Hepatocyte (in vitro differentiated cells): ENCODE data around the gene ERI2.

Source experiments
- EZH2 ChIP-seq: fragments of 200-600 bp; sonication (generic); IDR thresholded peaks from 2 replicates; pipeline ENCODE4 v1.6.1; 2016; ENCODE audit warnings: antibody characterized with exemption, mild to moderate bottlenecking, borderline replicate concordance
- EZH2phosphoT487 ChIP-seq: fragments of 200-600 bp; sonication (generic); IDR thresholded peaks from one replicate; pipeline ENCODE4 v1.6.1; 2018; ENCODE audit warnings: antibody characterized with exemption, mild to moderate bottlenecking, low read depth, moderate library complexity; ENCODE audit not compliant: unreplicated experiment, severe bottlenecking
- TF ChIP-seq, protein P1 (sequence below): fragments of 200-600 bp; sonication (generic); IDR thresholded peaks from 2 replicates; pipeline ENCODE4 v1.5.1; 2016; ENCODE audit warnings: antibody characterized with exemption, mild to moderate bottlenecking; ENCODE audit not compliant: poor library complexity

DNA sequence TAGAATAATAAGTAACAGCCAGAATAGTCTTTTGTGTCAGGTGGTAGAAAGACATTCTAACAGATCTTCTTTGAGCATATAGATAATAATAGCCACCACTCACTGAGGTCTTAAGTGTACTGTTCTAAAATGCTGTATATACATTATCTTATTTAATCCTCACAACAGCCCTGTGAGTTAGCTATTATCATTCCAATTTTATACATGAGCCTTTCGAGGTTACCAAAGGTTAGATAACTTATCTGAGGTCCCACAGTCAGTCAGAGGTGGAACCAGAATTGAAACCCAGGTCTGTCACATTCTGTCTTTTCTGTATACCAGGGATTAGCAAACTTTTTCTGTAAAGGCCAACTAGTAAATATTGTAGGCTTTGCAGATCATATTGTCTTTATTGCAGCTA is 23.3 kb upstream of the ERI2 start:
- TF ChIP-seq EZH2phosphoT487 (no peak), EZH2 (no peak)
- TF ChIP-seq, protein P1, sequence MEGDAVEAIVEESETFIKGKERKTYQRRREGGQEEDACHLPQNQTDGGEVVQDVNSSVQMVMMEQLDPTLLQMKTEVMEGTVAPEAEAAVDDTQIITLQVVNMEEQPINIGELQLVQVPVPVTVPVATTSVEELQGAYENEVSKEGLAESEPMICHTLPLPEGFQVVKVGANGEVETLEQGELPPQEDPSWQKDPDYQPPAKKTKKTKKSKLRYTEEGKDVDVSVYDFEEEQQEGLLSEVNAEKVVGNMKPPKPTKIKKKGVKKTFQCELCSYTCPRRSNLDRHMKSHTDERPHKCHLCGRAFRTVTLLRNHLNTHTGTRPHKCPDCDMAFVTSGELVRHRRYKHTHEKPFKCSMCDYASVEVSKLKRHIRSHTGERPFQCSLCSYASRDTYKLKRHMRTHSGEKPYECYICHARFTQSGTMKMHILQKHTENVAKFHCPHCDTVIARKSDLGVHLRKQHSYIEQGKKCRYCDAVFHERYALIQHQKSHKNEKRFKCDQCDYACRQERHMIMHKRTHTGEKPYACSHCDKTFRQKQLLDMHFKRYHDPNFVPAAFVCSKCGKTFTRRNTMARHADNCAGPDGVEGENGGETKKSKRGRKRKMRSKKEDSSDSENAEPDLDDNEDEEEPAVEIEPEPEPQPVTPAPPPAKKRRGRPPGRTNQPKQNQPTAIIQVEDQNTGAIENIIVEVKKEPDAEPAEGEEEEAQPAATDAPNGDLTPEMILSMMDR, result no peak
